ENCODE measurements around the gene CCDC85B.
"Not testable (repeated sequence)": the region's sequence is repeated elsewhere in the genome, so short reads cannot be mapped to it uniquely, and the experiment has no call there.

The CCDC85B gene

GRCh38 chr11:65887723-65888162 is 2.7 kb upstream of the CCDC85B start:
- DNase-seq: no peak

- peak; percentile 97 for DNase-seq
These were observed 2.2 kb upstream of the CCDC85B start, which contains the start of gene FIBP for GRCh38 chr11:65888163-65888814. FIBP (minus strand) TSS chr11:65888471; CDS start chr11:65888418, 53 bp downstream.

GRCh38 chr11:65891219-65892136 is 1.0 kb downstream of the CCDC85B start:
- DNase-seq: peak in 1 of 2 donors; percentile 54

- not testable (repeated sequence) for DNase-seq
These were observed 1.7 kb downstream of the CCDC85B start for GRCh38 chr11:65892137-65892540.

- DNase-seq: no peak
These were observed 2.3 kb downstream of the CCDC85B start for GRCh38 chr11:65892661-65893317.

GRCh38 chr11:65894034-65894591 is 3.6 kb downstream of the CCDC85B start:
- DNase-seq: peak; percentile 34 to 53

GRCh38 chr11:65895482-65895981 is 5.1 kb downstream of the CCDC85B start:
- DNase-seq: no peak

GRCh38 chr11:65896034-65896999 is 5.8 kb downstream of the CCDC85B start:
- DNase-seq: no peak

- no peak for DNase-seq
These were observed 6.6 kb downstream of the CCDC85B start for GRCh38 chr11:65897020-65897471.

- no peak for DNase-seq
These were observed 8.3 kb downstream of the CCDC85B start for GRCh38 chr11:65898656-65899355.

- peak; percentile 66 to 75 for DNase-seq
These were observed 9.1 kb downstream of the CCDC85B start for GRCh38 chr11:65899356-65900124.

GRCh38 chr11:65900125-65900898 is 9.8 kb downstream of the CCDC85B start, which contains the start of gene FOSL1:
FOSL1 (minus strand) TSS chr11:65900388; CDS start chr11:65900339, 49 bp downstream.
- DNase-seq: peak; percentile 93 to 94

GRCh38 chr11:65900899-65901180 is 10.4 kb downstream of the CCDC85B start:
- DNase-seq: no peak

GRCh38 chr11:65903068-65903481 is 12.6 kb downstream of the CCDC85B start:
- no peak for DNase-seq

GRCh38 chr11:65903715-65904114 is 13.2 kb downstream of the CCDC85B start:
- no peak for DNase-seq

GRCh38 chr11:65906602-65907001 is 16.1 kb downstream of the CCDC85B start:
- DNase-seq: no peak

GRCh38 chr11:65907878-65908277 is 17.4 kb downstream of the CCDC85B start:
- no peak for DNase-seq

- peak in 1 of 2 donors; percentile 23 for DNase-seq
These were observed 21.5 kb downstream of the CCDC85B start for GRCh38 chr11:65911682-65912568.
